Fibroblast of lung (primary cell): ENCODE measurements around the gene NUDT14.

Experiments used
- CTCF ChIP-seq, 2 donors: IDR thresholded peaks in 1 of 2; conservative IDR thresholded peaks in 1 of 2; 1 replicate in 1 of 2; 2 replicates in 1 of 2; pipeline ENCODE4 v1.5.1; 2011 to 2012; ENCODE audit warnings: low read length in 2 of 2, control low read depth in 1 of 2, inconsistent platforms in 1 of 2, low read depth in 1 of 2, mild to moderate bottlenecking in 1 of 2
- EZH2 ChIP-seq: IDR thresholded peaks from 2 replicates; pipeline ENCODE4 v1.5.1; 2012; ENCODE audit warnings: low read length, control low read depth, mild to moderate bottlenecking; ENCODE audit errors: missing control alignments

- TF ChIP-seq CTCF (conservative IDR thresholded peaks at IDR 0.05 in 1 of 2, IDR thresholded peaks at IDR 0.05 in 1 of 2; ENCODE audit: low read depth in 1 of 2, low read length in 2 of 2) (no peak), EZH2 (no peak)
Measured at GRCh38 chr14:105218611-105219010, 37.5 kb upstream of the NUDT14 start.
